A172 (cell line): Measurements from ENCODE around the gene CEP104. TPM values are rescaled to one million over a fixed set of nuclear protein-coding genes. Genes with fewer than 3 reads are reported as not detected.

Experiments used
- DNase-seq: peaks from one replicate; pipeline ENCODE4 v3.0.0-alpha.2; 2015; ENCODE audit warnings: low spot score
- total RNA-seq: library from RNA; depleted of rRNA; stranded (reverse); fragments of >200 nt; shearing (Covaris generic); gene quantifications from 2 replicates; pipeline ENCODE4 v1.2.3, GENCODE V29; 2014; rRNA removed

The CEP104 gene
- total RNA-seq, 1 experiment from 2014 or later, result 20.7 TPM

DNA sequence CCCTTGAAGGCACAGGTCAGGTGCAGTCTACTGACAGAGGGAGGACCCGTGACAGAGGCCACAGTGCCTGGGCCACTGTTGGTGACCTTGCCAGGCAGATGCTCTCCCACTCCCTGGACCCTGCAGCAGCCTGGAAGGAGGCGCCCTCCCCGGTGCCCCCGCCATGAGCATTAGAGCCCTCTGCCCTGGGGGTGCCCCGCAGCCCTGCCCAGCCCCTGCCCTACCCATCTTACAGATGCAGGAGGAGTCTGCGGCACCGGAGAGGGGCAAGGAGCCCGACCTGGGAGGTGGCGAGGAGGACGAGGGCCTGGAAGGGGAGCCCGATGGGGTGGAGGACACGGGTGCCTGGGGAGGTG lies 94.2 kb downstream of the CEP104 start:
- DNase-seq, result no peak

GRCh38 chr1:3762151-3762872 lies 94.7 kb downstream of the CEP104 start:
- DNase-seq, result no peak

Other genes starting within 250 kb of the CEP104 start
- 21.7 and 22.4 TPM in 2 replicates for gene MEGF6, start 245.7 kb downstream of the CEP104 start, total RNA-seq
- 6.7 and 9.4 TPM in 2 replicates for gene TPRG1L, start 232.2 kb downstream of the CEP104 start, total RNA-seq
- 13.5 and 22.2 TPM in 2 replicates for gene WRAP73, start 207.1 kb downstream of the CEP104 start, total RNA-seq
- 1.7 and 4.7 TPM in 2 replicates for gene TP73, start 204.7 kb downstream of the CEP104 start, total RNA-seq
- not detected in 2 replicates for gene CCDC27, start 104.8 kb downstream of the CEP104 start, total RNA-seq
- not detected in 2 replicates for gene SMIM1, start 84.5 kb downstream of the CEP104 start, total RNA-seq
- 26.4 and 29.8 TPM in 2 replicates for gene LRRC47, start 60.7 kb downstream of the CEP104 start, total RNA-seq
- gene DFFB, start 265 bp upstream of the CEP104 start, total RNA-seq, result 3.3 and 5.5 TPM in 2 replicates
- gene C1orf174, start 43.1 kb upstream of the CEP104 start, total RNA-seq, result 23.3 and 28.6 TPM in 2 replicates